ENCODE measurements around the gene CTTNBP2. TPM values are rescaled to one million over a fixed set of nuclear protein-coding genes. Genes with fewer than 3 reads are reported as not detected.

Gene CTTNBP2
- total RNA-seq, 1 donor from 2014 or later = 6.3 TPM

DNA sequence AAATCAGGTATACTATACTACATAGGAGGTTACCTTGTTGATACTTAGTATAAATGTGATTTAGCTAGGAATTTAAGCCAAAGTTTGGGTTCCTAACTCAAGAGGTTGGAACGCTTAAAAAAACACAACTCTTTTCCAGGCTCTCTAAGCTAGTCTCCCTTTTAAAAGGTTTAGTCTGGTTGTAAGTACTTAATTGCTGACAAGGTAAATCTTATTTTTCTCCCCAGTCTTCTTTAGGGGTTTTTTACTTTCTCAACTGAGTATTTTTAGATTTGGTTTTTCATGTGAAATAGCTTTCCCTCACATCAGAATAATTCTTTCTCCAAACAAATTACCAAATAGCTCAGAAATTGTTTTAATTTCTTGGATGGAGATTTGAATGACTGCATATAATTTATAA is 20.8 kb upstream of the CTTNBP2 start:
- TF ChIP-seq CTCF (IDR thresholded peaks at IDR 0.05) = no peak
- intact Hi-C loops (cut with DNase I) = no loop called here
- ATAC-seq = no peak

GRCh38 chr7:117892821-117893220 is 19.6 kb upstream of the CTTNBP2 start:
- H3K27ac ChIP-seq = no peak overlapping the region
- intact Hi-C loops (cut with DNase I) = no loop called here
- no peak overlapping the region for H3K4me3 ChIP-seq
- no peaks in the 10 kb centered on the region for H3K4me1 ChIP-seq
- H3K27me3 ChIP-seq = no peaks in the 10 kb centered on the region
- TF ChIP-seq CTCF (IDR thresholded peaks at IDR 0.05) = no peak
- H3K9me3 ChIP-seq = no peaks in the 10 kb centered on the region
- no peaks in the 10 kb centered on the region for H3K36me3 ChIP-seq
- ATAC-seq (no peak), DNase-seq (no peak)

More for the DNA sequence above, 20.8 kb upstream of the CTTNBP2 start:
- Histone ChIP-seq H3K36me3 (no peaks in the 10 kb centered on the region), H3K4me3 (no peak overlapping the region), H3K27me3 (no peaks in the 10 kb centered on the region), H3K4me1 (no peaks in the 10 kb centered on the region), H3K9me3 (no peaks in the 10 kb centered on the region), H3K27ac (no peak overlapping the region)
- DNase-seq = no peak

- H3K27ac ChIP-seq = no peak overlapping the region
- intact Hi-C loops (cut with DNase I) = no loop called here
Measured at GRCh38 chr7:117889611-117890010, 16.4 kb upstream of the CTTNBP2 start.

GRCh38 chr7:117888627-117889026 is 15.4 kb upstream of the CTTNBP2 start:
- DNase-seq (no peak), ATAC-seq (no peak)
- TF ChIP-seq CTCF (IDR thresholded peaks at IDR 0.05) = no peak
- no peaks in the 10 kb centered on the region for H3K4me1 ChIP-seq
- no peaks in the 10 kb centered on the region for H3K9me3 ChIP-seq
- intact Hi-C loops (cut with DNase I) = no loop called here
- H3K36me3 ChIP-seq = no peaks in the 10 kb centered on the region
- no peaks in the 10 kb centered on the region for H3K27me3 ChIP-seq
- no peak overlapping the region for H3K27ac ChIP-seq
- H3K4me3 ChIP-seq = no peak overlapping the region

More at GRCh38 chr7:117889611-117890010, 16.4 kb upstream of the CTTNBP2 start:
- no peak for TF ChIP-seq CTCF (IDR thresholded peaks at IDR 0.05)
- Histone ChIP-seq H3K4me1 (no peaks in the 10 kb centered on the region), H3K36me3 (no peaks in the 10 kb centered on the region), H3K4me3 (no peak overlapping the region), H3K27me3 (no peaks in the 10 kb centered on the region), H3K9me3 (no peaks in the 10 kb centered on the region)
- no peak for DNase-seq
- no peak for ATAC-seq

DNA sequence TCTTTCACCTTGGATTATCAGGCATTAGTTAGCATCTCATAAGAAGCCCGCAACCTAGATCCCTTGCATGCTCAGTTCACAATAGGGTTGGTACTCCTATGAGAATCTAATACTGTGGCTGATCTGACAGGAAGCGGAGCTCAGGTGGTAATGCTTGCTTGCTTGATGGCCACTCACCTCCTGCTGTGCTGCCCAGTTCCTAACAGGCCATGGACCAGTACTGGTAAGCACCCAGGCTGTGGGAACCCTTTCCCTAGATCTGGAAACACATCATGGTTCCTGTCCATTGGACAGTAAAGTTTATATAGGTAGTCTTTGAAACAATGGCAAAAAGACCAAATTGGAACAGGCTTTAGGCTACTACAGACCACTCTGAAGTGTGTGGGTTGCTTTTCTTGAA is 9.4 kb upstream of the CTTNBP2 start:
- Histone ChIP-seq H3K4me1 (no peaks in the 10 kb centered on the region), H3K36me3 (no peaks in the 10 kb centered on the region), H3K9me3 (no peaks in the 10 kb centered on the region), H3K27me3 (no peaks in the 10 kb centered on the region), H3K4me3 (no peak overlapping the region), H3K27ac (no peak overlapping the region)
- DNase-seq (no peak), ATAC-seq (no peak)
- intact Hi-C loops (cut with DNase I) = no loop called here
- TF ChIP-seq CTCF (IDR thresholded peaks at IDR 0.05) = no peak

- Histone ChIP-seq H3K27ac (no peak overlapping the region), H3K27me3 (peaks cover 31% of the 10 kb centered on the region), H3K9me3 (no peaks in the 10 kb centered on the region), H3K4me1 (peaks cover 4% of the 10 kb centered on the region), H3K4me3 (no peak overlapping the region), H3K36me3 (no peaks in the 10 kb centered on the region)
- intact Hi-C loops (cut with DNase I) = no loop called here
- ATAC-seq = no peak
- no peak for TF ChIP-seq CTCF (IDR thresholded peaks at IDR 0.05)
- no peak for DNase-seq
Measured at GRCh38 chr7:117876761-117877160, 3.5 kb upstream of the CTTNBP2 start.
